DND-41 (cell line): Measurements from ENCODE around the gene CFAP251.

Source experiments
- ATAC-seq: fragments of 200-7000 bp; cut with Tn5 transposase; 3 replicates; pipeline ENCODE4 v1.9.1; 2021; ENCODE audit warnings: low read depth; ENCODE audit not compliant: insufficient read depth
- DNase-seq: peaks from one replicate; pipeline ENCODE4 v3.0.0-alpha.2; 2020
- H2AFZ ChIP-seq: 2 replicates; pipeline ENCODE4 v1.6.0; 2012; ENCODE audit warnings: low read depth, low read length
- H3K27ac ChIP-seq: 2 replicates; pipeline ENCODE4 v1.5.1; 2012; ENCODE audit warnings: low read length, inconsistent platforms
- H3K27me3 ChIP-seq: fragments of 200-600 bp; sonication (generic); 2 replicates; pipeline ENCODE4 v1.6.0; 2012; ENCODE audit warnings: low read length, mild to moderate bottlenecking, inconsistent platforms; ENCODE audit not compliant: insufficient read depth, poor library complexity
- H3K36me3 ChIP-seq: 2 replicates; pipeline ENCODE4 v1.5.1; 2012; ENCODE audit warnings: low read length, inconsistent platforms; ENCODE audit not compliant: insufficient read depth
- H3K4me1 ChIP-seq: 2 replicates; pipeline ENCODE4 v1.5.1; 2012; ENCODE audit warnings: mild to moderate bottlenecking, low read length; ENCODE audit not compliant: insufficient read depth
- H3K4me2 ChIP-seq: 2 replicates; pipeline ENCODE4 v1.6.0; 2012; ENCODE audit warnings: mild to moderate bottlenecking, moderate library complexity, low read length, inconsistent platforms; ENCODE audit not compliant: insufficient read depth
- H3K4me3 ChIP-seq, 2 experiments: fragments of 200-600 bp in 1 of 2; shearing (Covaris generic) in 1 of 2; 2 replicates each; pipeline ENCODE4 v1.5.1; 2012 to 2016; ENCODE audit warnings: inconsistent platforms in 2 of 2, low read length in 2 of 2, mild to moderate bottlenecking in 2 of 2, low read depth in 1 of 2, moderate library complexity in 1 of 2
- H3K79me2 ChIP-seq: 2 replicates; pipeline ENCODE4 v1.6.0; 2012; ENCODE audit warnings: low read length, inconsistent platforms; ENCODE audit not compliant: insufficient read depth
- H3K9ac ChIP-seq: 2 replicates; pipeline ENCODE4 v1.6.0; 2012; ENCODE audit warnings: low read depth, mild to moderate bottlenecking, inconsistent platforms, low read length, moderate library complexity
- H3K9me3 ChIP-seq: 2 replicates; pipeline ENCODE4 v1.5.1; 2012; ENCODE audit warnings: low read length, moderate library complexity, mild to moderate bottlenecking, inconsistent platforms; ENCODE audit not compliant: insufficient read depth, severe bottlenecking
- H4K20me1 ChIP-seq: 2 replicates; pipeline ENCODE4 v1.6.0; 2012; ENCODE audit warnings: low read length; ENCODE audit not compliant: insufficient read depth
- CTCF ChIP-seq: IDR thresholded peaks from 2 replicates; pipeline ENCODE4 v1.5.1; 2012; ENCODE audit warnings: borderline replicate concordance, low read length, moderate library complexity, mild to moderate bottlenecking; ENCODE audit not compliant: poor library complexity, severe bottlenecking; ENCODE audit errors: extremely low read depth
- EZH2 ChIP-seq: IDR thresholded peaks from 3 replicates; pipeline ENCODE4 v1.6.1; 2012; ENCODE audit warnings: borderline replicate concordance, low read depth, mild to moderate bottlenecking, moderate library complexity, low read length, inconsistent platforms; ENCODE audit not compliant: severe bottlenecking

The CFAP251 gene

GRCh38 chr12:121949648-121950397 lies 31.4 kb downstream of the CFAP251 start:
- H3K79me2 ChIP-seq: no peaks in the 10 kb centered on the region
- DNase-seq (no peak), ATAC-seq (no peak; the same call in 2 of the 3 replicates)
- no peaks in the 10 kb centered on the region for H3K27me3 ChIP-seq
- no peak for TF ChIP-seq EZH2
- no peak for TF ChIP-seq CTCF
- H3K4me1 ChIP-seq: no peaks in the 10 kb centered on the region
- no peaks in the 10 kb centered on the region for H3K9me3 ChIP-seq
- H3K36me3 ChIP-seq: no peaks in the 10 kb centered on the region
- no peak overlapping the region for H3K27ac ChIP-seq
- no peak overlapping the region for H3K4me2 ChIP-seq
- H4K20me1 ChIP-seq: no peaks in the 10 kb centered on the region
- H3K9ac ChIP-seq: no peak overlapping the region
- H2AFZ ChIP-seq: no peak overlapping the region
- H3K4me3 ChIP-seq: no peak overlapping the region

GRCh38 chr12:121953117-121953692 lies 34.8 kb downstream of the CFAP251 start:
- Histone ChIP-seq H2AFZ (no peak overlapping the region), H4K20me1 (no peaks in the 10 kb centered on the region), H3K27me3 (no peaks in the 10 kb centered on the region), H3K4me2 (no peak overlapping the region), H3K36me3 (no peaks in the 10 kb centered on the region), H3K4me3 (no peak overlapping the region), H3K9me3 (no peaks in the 10 kb centered on the region), H3K79me2 (no peaks in the 10 kb centered on the region), H3K27ac (no peak overlapping the region), H3K9ac (no peak overlapping the region), H3K4me1 (no peaks in the 10 kb centered on the region)
- no peak for ATAC-seq
- TF ChIP-seq CTCF (no peak), EZH2 (no peak)
- DNase-seq: no peak

- ATAC-seq (no peak), DNase-seq (no peak)
- Histone ChIP-seq H3K4me2 (no peak overlapping the region), H4K20me1 (no peaks in the 10 kb centered on the region), H3K4me1 (no peaks in the 10 kb centered on the region), H3K4me3 (no peak overlapping the region), H3K9me3 (no peaks in the 10 kb centered on the region), H2AFZ (no peak overlapping the region), H3K27ac (no peak overlapping the region), H3K27me3 (no peaks in the 10 kb centered on the region), H3K9ac (no peak overlapping the region), H3K36me3 (no peaks in the 10 kb centered on the region), H3K79me2 (no peaks in the 10 kb centered on the region)
- TF ChIP-seq CTCF (no peak), EZH2 (no peak)
Observed at GRCh38 chr12:121953695-121954094, 35.3 kb downstream of the CFAP251 start.
